Hepatocyte (in vitro differentiated cells): Measurements from ENCODE around the gene CSMD2.

Experiments used
- CTCF ChIP-seq: fragments of 200-600 bp; sonication (generic); IDR thresholded peaks from 2 replicates; pipeline ENCODE4 v1.5.1; 2016; ENCODE audit warnings: antibody characterized with exemption, mild to moderate bottlenecking; ENCODE audit not compliant: poor library complexity
- EZH2 ChIP-seq: fragments of 200-600 bp; sonication (generic); IDR thresholded peaks from 2 replicates; pipeline ENCODE4 v1.6.1; 2016; ENCODE audit warnings: antibody characterized with exemption, mild to moderate bottlenecking, borderline replicate concordance

GRCh38 chr1:34147301-34147700, 17.7 kb downstream of the CSMD2 start:
- TF ChIP-seq CTCF: no peak
- TF ChIP-seq EZH2: no peak
